Measurements from ENCODE around the gene CUL9. TPM values are rescaled to one million over a fixed set of nuclear protein-coding genes. Genes with fewer than 3 reads are reported as not detected.

Gene CUL9
- total RNA-seq, 1 donor from 2014 or later, result 57.0 TPM

- Mint-ChIP-seq H3K27me3 (no peaks in the 10 kb centered on the region), H3K27ac (peak overlapping the region; percentile 92), H3K4me3 (ENCODE audit: low read depth) (peak overlapping the region; percentile 83), H3K36me3 (ENCODE audit: insufficient read depth) (peaks cover 4% of the 10 kb centered on the region), H3K4me1 (ENCODE audit: low read depth) (peaks cover 31% of the 10 kb centered on the region), H3K9me3 (ENCODE audit: low read depth) (no peaks in the 10 kb centered on the region)
- DNase-seq (ENCODE audit: low spot score, unreplicated experiment), result no peak
- TF ChIP-seq CTCF (IDR thresholded peaks at IDR 0.05; ENCODE audit: unreplicated experiment), result no peak
Observed at GRCh38 chr6:43173591-43174262, 8.3 kb upstream of the CUL9 start.

GRCh38 chr6:43174263-43175112 lies 7.5 kb upstream of the CUL9 start:
- Mint-ChIP-seq H3K4me1 (ENCODE audit: low read depth) (peaks cover 31% of the 10 kb centered on the region), H3K9me3 (ENCODE audit: low read depth) (no peaks in the 10 kb centered on the region), H3K36me3 (ENCODE audit: insufficient read depth) (peaks cover 4% of the 10 kb centered on the region), H3K27me3 (no peaks in the 10 kb centered on the region), H3K27ac (peak overlapping the region; percentile 92), H3K4me3 (ENCODE audit: low read depth) (peak overlapping the region; percentile 83)
- peak; percentile 83 for DNase-seq (ENCODE audit: low spot score, unreplicated experiment)
- peak; percentile 18 for TF ChIP-seq CTCF (IDR thresholded peaks at IDR 0.05; ENCODE audit: unreplicated experiment)

DNA sequence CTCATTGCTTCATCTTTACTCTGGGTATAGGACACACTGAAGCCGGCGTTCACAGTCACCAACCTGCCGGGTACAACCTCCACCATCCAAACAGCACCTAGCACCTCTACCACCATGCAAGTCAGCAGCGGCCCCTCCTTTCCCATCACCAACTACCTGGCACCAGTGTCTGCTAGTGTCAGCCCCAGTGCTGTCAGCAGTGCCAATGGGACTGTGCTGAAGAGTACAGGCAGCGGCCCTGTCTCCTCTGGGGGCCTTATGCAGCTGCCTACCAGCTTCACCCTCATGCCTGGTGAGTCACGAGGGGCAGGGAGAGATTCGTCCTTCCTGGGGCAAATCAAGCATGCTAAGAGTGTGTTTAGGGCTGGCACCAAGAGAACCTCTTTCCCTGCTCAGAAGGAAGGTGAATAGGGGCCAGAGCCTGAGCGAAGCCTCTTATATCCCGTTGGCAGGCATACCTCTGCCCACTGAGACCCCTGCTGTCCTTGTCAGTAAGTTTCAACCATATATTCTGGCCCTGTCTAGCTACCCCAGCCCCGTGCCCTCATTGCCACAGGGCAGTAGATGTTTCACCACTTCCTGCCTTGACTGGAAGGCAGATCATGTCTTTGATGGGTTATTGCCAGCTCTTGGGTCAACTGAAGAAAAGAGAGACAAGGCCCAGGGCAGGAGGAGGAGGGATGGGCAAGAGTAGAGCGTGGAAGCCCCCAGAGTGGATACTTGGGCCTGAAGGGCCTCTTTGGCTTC lies 6.1 kb upstream of the CUL9 start:
- Mint-ChIP-seq H3K36me3 (ENCODE audit: insufficient read depth) (peaks cover 4% of the 10 kb centered on the region), H3K4me1 (ENCODE audit: low read depth) (peaks cover 26% of the 10 kb centered on the region), H3K27me3 (no peaks in the 10 kb centered on the region), H3K9me3 (ENCODE audit: low read depth) (no peaks in the 10 kb centered on the region), H3K4me3 (ENCODE audit: low read depth) (no peak overlapping the region), H3K27ac (no peak overlapping the region)
- no peak for DNase-seq (ENCODE audit: low spot score, unreplicated experiment)
- no peak for TF ChIP-seq CTCF (IDR thresholded peaks at IDR 0.05; ENCODE audit: unreplicated experiment)

GRCh38 chr6:43176423-43176786 lies 5.6 kb upstream of the CUL9 start:
- TF ChIP-seq CTCF (IDR thresholded peaks at IDR 0.05; ENCODE audit: unreplicated experiment), result no peak
- Mint-ChIP-seq H3K4me1 (ENCODE audit: low read depth) (peaks cover 28% of the 10 kb centered on the region), H3K4me3 (ENCODE audit: low read depth) (no peak overlapping the region), H3K36me3 (ENCODE audit: insufficient read depth) (peaks cover 4% of the 10 kb centered on the region), H3K9me3 (ENCODE audit: low read depth) (no peaks in the 10 kb centered on the region), H3K27ac (no peak overlapping the region), H3K27me3 (no peaks in the 10 kb centered on the region)
- DNase-seq (ENCODE audit: low spot score, unreplicated experiment), result no peak

- no peak for TF ChIP-seq CTCF (IDR thresholded peaks at IDR 0.05; ENCODE audit: unreplicated experiment)
- Mint-ChIP-seq H3K9me3 (ENCODE audit: low read depth) (no peaks in the 10 kb centered on the region), H3K4me3 (ENCODE audit: low read depth) (no peak overlapping the region), H3K36me3 (ENCODE audit: insufficient read depth) (peaks cover 4% of the 10 kb centered on the region), H3K4me1 (ENCODE audit: low read depth) (peaks cover 28% of the 10 kb centered on the region), H3K27me3 (no peaks in the 10 kb centered on the region), H3K27ac (no peak overlapping the region)
- DNase-seq (ENCODE audit: low spot score, unreplicated experiment), result no peak
Observed at GRCh38 chr6:43178150-43178549, 3.8 kb upstream of the CUL9 start.

All from progenitor cell of endocrine pancreas (in vitro differentiated cells).